GM21529 (cell line): ENCODE data around the gene COMT.

ENCODE experiments used
- ATAC-seq: cut with Tn5 transposase; IDR thresholded peaks from one replicate; pipeline ENCODE4 v1.9.1; 2021; ENCODE audit not compliant: unreplicated experiment

Gene COMT

DNA sequence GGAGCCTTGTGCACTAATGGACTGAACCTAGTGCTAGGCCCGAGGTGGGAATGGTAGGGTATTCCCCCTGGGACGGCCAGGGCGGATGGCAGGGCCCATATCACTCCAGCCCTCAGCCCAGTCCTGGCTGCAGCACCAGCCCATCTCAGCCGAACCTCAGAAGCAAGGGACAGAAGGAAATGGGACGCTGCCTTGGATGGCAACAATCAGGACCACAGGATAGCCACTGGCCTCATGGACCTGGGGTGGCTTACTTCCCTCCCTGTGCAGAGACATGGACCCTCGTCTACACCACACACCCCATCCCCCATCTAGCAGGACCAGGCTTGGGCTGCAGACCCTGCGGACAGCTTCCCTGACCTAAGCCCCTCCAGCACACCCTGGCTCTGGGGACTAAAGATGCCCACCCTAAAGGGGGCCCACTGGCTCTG, 50.9 kb downstream of the COMT start:
- ATAC-seq: no peak

DNA sequence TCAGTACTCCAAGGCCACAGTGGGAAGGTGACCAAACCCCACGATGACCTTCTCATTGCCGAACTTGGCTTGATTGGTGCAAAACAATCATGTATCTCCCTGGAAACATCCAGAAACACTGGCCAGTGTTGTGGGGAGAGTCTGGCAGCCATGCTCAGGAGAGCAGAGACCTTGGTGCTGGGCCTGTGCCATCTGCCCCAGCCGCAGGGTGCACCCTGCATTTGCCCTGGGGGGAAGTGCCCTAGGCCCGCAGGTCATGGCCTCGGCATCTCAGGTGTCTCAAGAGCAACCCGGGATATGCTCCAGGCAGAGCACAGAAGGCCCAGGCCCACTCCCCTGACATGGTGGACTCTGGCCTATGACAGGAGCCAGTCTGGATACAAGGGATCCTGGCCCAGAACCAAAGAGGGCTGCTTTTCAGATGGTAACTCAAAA, 51.4 kb downstream of the COMT start:
- ATAC-seq: no peak

DNA sequence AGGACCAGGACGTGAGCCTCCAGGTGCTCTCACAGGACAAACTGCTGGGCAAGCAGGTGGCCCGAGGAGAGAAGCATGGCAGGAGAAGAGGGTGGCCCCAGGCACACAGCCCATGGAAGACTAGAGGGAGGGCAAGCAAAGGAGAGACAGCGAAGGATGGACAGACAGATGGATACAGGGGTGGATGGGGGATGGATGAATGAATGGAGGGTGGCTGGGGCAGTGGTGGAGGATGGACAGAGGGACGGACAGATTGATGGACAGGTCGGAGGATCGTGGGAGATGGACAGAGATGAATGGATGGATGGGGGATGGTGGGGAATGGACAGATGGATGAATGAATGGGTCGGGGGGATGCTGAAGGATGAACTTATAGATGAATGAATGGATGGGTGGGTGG, 52.4 kb downstream of the COMT start:
- ATAC-seq: no peak

DNA sequence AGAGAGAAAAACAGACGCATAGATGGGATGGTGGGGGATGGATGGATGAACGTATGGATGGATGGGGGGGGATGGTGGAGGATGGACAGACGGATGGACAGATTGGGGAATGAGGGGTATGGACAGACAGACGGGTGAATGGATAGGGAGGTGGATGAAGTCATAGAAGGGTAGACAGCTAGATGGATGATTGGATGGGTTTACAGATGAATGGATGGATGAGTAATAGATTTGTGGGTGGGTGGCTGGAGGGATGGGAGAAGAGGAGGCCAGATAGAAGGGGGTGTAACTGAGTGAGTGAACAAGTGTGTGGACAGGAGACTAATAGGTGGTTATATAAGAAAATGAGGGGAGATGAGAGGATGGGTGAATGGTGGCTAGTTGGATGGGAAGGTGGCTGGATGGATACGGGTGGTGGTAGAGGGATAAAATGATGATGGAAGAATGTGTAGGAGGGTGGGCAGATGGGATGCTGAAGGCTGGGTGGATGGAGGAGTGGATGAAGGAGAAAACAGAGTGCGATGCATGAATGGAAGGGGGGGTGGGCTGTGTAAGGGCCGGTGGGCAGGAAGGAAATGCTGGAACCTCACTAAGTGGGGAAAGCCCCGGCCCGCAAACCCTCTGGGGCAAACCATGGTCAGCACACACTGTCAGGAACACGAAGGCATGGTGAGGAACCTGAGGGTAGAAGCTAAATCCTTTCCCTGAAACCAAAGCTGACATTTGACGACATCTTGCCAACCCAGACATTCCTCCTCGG, 53.5 kb downstream of the COMT start:
- ATAC-seq: no peak

DNA sequence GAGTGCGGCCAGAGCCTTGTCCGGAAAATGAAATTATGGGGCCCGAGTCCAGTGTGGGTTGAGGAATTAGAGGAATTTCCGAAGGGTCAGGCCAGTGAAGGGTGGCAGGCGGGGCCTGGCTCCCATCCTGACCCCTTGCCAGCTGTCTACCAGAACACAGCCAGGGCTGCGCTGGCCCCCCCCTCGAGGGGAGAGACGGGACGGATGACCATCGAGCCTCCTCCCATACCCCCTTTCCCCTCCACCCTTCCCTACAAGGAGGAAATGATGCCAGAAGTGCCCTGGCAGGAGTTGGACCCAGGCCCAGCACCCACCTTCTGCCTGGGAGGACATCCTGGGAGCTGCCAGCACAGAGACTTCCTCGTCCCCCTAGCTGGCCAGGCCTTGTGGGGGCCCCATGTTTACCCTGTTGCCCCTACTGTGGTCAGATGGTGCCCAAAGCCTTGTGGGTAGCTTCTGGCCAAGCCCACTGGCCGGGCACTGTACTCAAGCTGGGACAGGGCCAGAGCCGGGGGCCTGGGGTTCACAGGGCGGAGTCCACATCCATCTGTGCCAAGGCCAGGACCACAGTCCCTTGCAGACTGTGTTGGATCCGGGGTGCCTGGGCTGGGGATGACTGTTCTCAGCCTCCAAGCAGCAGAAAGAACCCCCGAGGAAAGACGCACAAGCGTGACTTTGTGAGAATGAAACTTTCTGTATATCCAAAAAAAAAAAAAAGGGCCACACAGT, 54.2 kb downstream of the COMT start:
- no peak for ATAC-seq

DNA sequence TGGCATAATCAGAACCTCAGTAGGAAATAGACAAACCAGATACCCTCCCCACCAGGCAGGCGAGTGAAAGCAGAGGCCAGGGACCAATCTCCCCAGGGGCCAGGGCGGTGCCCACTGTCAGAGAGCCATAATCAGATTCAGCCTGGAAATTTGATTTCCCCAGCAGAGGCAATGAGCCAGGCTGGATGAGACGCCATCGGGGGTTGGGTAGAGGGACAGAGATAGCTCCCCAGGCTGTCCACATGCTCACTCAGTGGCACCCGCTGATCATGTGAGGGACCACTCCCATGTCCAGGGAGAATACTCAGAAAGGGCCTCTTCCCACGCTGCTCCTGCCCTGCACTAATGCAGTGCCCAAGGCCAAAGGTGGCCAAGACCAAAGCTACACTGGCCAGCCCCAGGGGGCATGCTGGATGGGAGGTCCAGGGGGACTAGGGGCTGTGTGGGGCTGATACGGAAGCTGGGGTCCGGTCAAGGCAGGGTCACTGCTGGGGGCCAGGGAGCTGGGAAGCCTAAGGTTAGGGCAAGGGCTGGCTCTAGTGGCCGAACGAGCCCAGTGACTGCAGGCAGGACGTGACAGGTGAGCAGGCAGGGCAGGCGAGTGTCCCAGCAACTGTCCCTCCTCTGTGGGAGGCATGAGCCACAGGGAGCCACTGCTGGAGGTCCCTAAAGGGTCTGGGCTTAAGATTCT, 55.3 kb downstream of the COMT start:
- ATAC-seq: no peak

DNA sequence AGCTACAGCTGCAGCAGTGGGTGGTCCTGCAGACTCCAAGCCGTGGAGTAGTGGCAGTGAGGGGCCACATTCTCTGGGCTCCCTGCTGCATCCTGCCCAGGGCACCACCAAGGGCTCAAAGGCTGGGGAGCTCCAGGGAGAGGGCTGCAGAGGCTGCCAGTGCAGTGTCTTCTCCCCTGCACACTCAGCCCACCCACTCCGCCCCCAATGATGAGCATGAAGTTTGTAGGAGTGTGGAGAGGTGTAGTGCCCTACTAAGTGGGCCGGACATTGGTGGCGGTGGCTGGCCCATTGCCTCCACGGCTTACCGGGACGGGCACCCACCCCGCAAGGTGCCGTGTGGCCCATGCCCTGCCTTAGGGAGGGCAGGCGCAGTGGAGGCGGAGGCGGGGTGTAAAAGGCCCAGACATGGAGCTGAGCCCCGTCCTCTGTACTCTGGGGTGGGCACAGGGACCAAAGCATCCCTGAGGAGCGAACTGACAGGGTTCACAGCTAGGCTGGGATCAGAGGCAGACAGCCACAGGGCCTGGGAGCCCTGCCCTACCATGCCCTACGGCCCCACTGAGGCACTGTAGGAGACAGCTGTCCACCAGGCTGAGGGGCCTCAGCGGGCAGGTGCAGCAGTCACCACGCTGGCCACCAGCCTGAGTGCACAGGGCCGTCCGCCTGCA, 56.1 kb downstream of the COMT start:
- ATAC-seq: no peak

DNA sequence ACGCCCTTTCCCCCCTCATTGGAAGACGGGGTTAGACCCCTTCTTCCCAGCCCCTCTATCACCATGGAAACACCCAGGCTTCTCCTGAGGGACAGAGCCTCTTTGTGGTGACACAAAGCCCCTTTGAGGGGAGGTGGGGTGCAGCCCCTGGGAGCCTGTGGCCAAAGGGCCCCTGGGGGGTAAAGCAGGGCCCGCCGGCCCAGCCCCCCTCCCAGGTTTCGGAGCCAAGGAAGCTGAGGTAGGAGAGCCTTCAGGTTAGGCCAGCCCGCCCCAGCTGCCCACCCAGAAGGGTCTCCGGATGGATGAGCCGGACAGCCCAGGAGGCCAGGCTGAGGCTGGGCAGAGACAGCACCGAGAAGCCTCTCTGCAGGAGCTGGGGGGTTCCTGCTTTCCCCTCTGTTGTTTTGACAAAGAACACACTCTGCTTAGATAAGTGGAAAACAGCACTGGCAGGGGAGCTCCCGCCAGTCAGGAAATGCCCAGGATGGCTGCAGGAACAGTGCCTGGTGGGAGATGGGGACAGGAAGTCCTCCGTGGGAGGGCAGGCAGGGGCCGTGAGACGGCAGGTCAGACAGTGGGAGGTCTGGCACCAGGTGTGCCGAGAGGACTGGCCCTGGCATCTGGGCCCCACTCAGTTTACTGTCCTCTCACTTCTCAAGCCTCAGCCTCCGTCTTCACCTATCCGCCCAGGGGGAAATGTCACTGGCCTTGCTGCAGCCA, 56.8 kb downstream of the COMT start:
- ATAC-seq: no peak

DNA sequence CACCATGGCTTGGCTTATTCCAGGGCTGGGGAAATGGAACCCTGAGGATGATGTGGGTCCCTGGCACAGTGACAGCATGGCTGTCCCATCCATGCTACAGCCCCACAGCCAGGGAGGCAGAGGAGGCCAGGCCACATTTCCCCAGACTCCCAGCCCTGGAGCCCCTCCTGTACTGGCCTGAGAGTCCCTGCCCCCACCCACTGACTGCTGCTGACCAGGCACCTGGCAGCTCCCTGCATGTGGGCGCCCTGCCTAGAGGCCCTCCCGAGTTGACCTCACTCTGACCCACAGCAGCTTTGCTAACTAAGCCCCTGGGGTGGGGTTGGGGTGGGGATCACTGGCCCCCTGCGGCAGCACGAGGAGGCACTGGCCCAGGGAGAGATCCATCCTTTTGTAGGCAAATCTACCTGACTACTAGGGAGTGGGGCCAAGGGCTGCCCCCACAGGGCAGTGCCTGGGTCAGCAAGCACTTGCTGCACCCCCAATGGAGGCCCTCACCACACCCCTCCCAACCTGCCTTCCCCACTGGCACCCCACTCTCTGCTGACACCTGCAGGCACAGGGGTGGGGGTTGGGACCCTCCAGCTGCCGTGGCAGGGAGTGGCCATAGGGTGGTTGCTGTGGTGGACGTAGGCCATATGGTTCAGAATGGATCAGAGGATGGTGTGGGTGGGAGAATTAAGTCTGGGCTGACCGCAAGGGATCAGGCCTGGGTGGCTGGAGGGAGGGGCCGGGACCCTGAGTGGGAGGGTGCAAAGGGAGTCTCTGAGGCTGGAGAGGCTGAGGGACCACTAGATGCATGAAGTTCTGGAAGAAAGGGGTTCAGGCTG, 57.6 kb downstream of the COMT start:
- ATAC-seq: no peak

DNA sequence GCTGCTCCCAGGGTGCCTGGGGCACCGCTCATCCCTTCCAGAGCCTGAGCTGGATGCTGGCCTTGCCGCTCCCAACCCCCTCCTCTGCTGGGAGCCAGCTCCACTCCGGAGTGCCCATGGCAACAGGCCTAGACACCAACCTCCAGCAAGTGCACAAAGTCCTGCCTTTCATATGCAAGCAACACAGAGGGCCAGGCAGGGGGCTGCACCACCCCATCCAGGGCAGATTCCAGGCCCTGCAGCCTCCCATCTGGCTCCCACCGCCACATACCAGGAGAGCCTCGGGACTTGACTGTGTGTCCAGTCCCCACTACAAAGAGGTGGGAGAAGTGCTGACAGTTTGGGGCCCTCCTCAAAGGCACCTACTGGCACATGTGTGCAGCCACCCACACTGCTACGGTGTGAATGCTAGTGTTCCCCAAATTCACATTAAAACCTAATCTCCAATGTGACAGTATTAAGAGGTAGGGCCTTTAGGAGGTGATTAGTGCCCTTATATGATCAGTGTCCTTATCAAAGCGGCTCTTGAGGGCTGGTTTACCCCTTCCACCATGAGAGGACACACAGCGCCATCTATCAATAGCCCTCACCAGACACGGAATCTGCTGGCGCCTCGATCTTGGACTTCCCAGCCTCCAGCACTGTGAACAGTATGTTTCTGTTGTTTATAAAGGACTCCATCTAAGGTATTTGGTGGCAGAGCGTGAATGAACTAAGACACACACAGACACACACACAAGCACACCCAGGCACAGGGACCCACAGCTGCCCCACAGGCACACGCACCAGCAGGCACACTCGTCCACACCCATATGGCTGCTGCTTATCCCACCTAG, 58.9 kb downstream of the COMT start:
- no peak for ATAC-seq

DNA sequence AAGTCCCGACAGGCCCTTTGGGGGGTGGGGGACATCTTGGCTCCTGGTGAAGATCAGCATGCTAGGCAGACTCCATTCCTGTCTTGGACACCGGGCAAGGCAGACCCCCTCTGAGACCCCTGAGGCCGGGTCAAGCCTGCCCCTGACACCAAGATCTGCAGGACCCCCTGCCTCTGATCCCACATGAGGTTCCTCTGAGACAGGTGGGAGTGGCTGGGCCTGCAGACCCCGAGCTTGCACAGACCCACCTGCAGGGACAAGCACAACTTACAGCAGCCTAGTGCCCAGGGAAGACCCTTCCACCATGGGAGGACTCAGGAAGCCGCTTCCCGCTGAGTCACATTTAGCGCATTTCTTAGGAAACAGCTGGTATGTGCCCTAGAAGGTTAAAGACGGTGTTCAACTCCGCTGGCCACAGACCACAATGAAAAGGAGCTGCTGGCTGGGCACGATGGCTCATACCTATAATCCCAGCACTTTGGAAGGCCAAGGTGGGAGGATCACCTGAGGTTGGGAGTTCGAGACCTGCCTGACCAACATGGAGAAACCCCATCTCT, 59.6 kb downstream of the COMT start:
- no peak for ATAC-seq

DNA sequence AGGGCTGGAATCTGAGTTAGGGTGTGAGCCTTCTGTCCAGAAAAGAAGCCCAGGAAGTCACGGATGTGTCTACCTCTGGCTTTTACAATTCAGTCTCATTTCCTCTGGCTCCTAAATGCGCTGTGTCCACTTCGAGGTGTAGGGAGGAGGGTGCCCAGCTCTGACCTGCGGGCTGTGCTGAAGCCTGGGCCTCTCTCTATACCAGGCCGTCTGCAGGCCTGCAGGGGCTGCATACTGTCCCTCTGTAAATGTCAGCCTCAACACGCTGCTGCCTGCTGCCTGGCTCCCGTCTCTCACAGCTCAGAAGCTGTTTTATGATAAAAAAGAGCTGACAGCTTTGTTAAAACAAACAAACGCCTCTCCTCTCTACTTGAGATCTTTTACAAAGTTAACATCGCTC, 60.6 kb downstream of the COMT start:
- no peak for ATAC-seq

DNA sequence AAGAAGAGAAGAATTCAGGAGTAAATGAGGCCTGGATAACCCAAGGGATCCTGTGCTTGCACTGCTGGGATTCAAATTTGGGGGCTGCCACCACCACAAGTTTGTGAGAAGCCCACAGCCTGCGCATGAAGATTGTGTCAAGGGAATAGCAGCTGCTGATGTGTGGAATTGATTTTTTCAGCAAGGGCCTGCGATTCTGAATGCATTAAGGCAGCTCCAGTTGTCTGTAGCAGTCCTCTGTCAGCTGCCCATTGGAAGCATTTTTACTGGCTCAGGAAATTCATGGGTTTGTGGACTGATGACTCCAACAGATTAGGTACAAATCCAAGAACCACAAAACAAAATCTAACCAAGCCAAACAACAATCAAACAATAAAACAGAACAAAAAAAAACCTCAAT, 61.1 kb downstream of the COMT start:
- ATAC-seq: no peak

DNA sequence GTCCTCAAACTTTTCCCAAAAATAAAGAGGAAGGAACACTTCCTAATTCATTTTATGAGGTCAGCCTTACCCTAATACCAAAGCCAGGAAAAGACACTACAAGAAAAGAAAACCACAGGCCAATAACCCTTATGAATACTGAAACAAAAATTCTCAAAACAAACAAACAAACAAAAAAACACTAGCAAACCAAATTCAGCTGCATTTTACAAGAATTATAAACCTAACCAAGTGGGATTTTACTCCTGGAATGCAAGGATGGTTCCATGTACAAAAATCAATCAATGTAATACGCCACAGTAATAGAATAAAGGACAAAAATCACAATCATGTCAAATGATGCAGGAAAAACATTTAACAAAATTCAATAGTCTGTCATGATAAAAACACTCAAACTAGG, 61.7 kb downstream of the COMT start:
- no peak for ATAC-seq

DNA sequence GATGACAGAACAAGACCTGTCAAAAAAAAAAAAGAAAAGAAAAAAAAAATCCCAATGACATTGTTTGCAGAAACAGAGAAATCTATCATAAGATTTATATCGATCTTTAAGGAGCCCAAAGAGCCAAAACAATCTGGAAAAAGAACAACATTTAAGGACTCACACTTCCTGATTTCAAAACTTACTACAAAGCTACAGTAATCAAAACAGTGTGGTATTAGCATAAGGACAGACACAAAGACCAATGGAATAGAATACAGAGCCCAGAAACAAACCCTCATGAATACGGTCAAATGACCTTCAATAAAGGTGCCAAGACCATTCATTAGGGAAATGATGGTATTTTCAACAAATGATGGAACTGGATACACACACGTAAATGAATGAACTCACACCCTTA, 62.9 kb downstream of the COMT start:
- ATAC-seq: no peak

DNA sequence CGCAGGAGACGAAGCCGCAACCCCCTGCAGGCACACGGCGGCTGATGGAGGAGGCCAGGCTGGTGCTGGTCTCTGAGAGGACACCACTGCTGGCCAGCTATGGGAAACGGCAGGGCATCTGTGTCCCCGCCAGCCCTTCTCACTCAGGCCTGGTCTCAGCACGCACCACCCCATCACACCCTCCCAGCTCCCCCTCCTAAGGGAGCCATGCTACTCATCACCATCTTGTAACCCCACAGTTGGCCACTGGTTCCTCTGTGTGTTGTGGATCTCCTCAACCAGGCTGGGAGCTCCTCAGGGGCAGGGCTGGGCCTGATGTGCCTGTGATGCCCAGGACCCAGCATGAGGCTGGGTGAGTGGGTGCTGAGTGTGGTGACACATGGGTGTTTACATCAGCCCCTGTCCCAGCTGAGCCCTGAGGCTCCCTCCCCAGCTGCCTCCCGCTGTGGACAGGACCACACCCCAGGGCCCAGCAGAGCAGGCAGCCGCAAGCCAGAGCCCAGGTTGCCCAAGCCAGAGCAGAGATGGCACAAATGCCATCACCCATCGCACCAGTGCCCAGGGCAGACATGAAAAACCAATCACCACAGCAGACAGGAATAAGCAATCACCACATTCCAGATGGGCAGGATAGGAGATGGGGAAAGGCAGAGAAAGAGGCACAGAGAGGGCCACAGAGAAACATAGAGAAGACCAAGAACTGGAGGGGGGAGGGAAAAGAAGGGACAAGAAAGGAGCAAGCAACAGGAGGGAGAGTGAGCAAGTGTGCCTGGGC, 66.8 kb downstream of the COMT start:
- no peak for ATAC-seq

DNA sequence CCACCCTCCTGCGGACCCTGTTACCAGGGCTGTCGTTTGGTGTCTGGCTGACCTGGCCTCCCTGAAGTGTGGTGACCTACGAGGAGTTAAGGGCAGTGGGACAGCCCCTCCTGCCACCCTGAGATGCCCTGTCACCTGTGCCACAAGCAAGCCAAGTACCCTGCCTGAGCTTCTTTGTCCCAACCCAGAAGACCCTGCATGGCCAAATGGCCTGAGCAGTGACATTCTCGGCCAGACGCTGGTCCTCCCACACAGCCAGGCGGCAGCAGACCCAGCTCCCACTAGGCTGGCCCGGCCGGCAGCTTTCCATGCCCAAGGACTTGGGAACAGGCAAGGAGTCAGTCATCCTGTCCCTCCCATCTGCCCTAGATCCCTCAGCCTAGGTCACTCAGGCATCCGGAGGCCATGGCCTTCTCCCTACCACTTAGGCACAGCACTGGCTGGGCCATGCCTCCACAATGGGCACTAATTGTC, 67.5 kb downstream of the COMT start:
- ATAC-seq: no peak
